Inflammatory macrophage (primary cell): ENCODE results near the gene FKBP15.
"Not testable (repeated sequence)": the region's sequence is repeated elsewhere in the genome, so short reads cannot be mapped to it uniquely, and the experiment has no call there.

Source experiments
- DNase-seq, 2 donors: peaks; one replicate each; pipeline ENCODE4 v3.0.0-alpha.2; 2020 to 2022

Gene FKBP15

GRCh38 chr9:113178087-113178486 lies 43.0 kb downstream of the FKBP15 start:
- DNase-seq = no peak

- peak; percentile 78 for DNase-seq
Measured at GRCh38 chr9:113177251-113177650, 43.8 kb downstream of the FKBP15 start.

- peak; percentile 89 to 93 for DNase-seq
Measured at GRCh38 chr9:113176803-113177202, 44.3 kb downstream of the FKBP15 start.

- no peak for DNase-seq
Measured at GRCh38 chr9:113173341-113173740, 47.7 kb downstream of the FKBP15 start.

GRCh38 chr9:113168809-113169208 lies 52.3 kb downstream of the FKBP15 start:
- no peak for DNase-seq

GRCh38 chr9:113166039-113166438 lies 55.0 kb downstream of the FKBP15 start:
- no peak for DNase-seq

- no peak for DNase-seq
Measured at GRCh38 chr9:113164536-113165300, 56.4 kb downstream of the FKBP15 start.

- DNase-seq = no peak
Measured at GRCh38 chr9:113163001-113163400, 58.1 kb downstream of the FKBP15 start.

GRCh38 chr9:113160571-113160970 lies 60.5 kb downstream of the FKBP15 start:
- DNase-seq = no peak

GRCh38 chr9:113158446-113158845 lies 62.6 kb downstream of the FKBP15 start:
- no peak for DNase-seq

- DNase-seq = no peak
Measured at GRCh38 chr9:113156880-113157279, 64.2 kb downstream of the FKBP15 start.

GRCh38 chr9:113155911-113156588 lies 65.0 kb downstream of the FKBP15 start:
- DNase-seq = peak; percentile 85 to 95

GRCh38 chr9:113154946-113155345 lies 66.1 kb downstream of the FKBP15 start:
- peak; percentile 71 for DNase-seq

GRCh38 chr9:113154471-113154870 lies 66.6 kb downstream of the FKBP15 start:
- DNase-seq = peak; percentile 31 to 64

GRCh38 chr9:113153599-113153998 lies 67.5 kb downstream of the FKBP15 start:
- no peak for DNase-seq

GRCh38 chr9:113152699-113153098 lies 68.4 kb downstream of the FKBP15 start:
- no peak for DNase-seq

- peak; percentile 90 to 91 for DNase-seq
Measured at GRCh38 chr9:113151696-113152630, 69.1 kb downstream of the FKBP15 start.

GRCh38 chr9:113150670-113151611 lies 70.1 kb downstream of the FKBP15 start, which contains the start of gene SLC31A2:
SLC31A2 (plus strand) TSS chr9:113151007; CDS start chr9:113151075, 68 bp downstream.
- DNase-seq = peak; percentile 86 to 92

GRCh38 chr9:113149561-113149960 lies 71.5 kb downstream of the FKBP15 start:
- not testable (repeated sequence) for DNase-seq

GRCh38 chr9:113148781-113149510 lies 72.1 kb downstream of the FKBP15 start:
- peak; percentile 77 to 84 for DNase-seq

GRCh38 chr9:113148372-113148705 lies 72.7 kb downstream of the FKBP15 start:
- DNase-seq = no peak
